Measurements from ENCODE around the gene SRGAP1. TPM values are rescaled to one million over a fixed set of nuclear protein-coding genes. Genes with fewer than 3 reads are reported as not detected.

Gene SRGAP1
- total RNA-seq, 1 donor from 2014 or later: 2.3 TPM

- Histone ChIP-seq H3K4me1 (no peaks in the 10 kb centered on the region), H3K27me3 (ENCODE audit: low read depth) (no peaks in the 10 kb centered on the region), H3K36me3 (peaks cover 5% of the 10 kb centered on the region), H3K27ac (replicated peaks) (no peak overlapping the region), H3K4me3 (no peak overlapping the region), H3K9me3 (replicated peaks) (peaks cover 16% of the 10 kb centered on the region)
- no peak for DNase-seq
- intact Hi-C loops (cut with micrococcal nuclease): no loop called here
- no peak for TF ChIP-seq CTCF (IDR thresholded peaks at IDR 0.05; ENCODE audit: borderline replicate concordance)
Observed at GRCh38 chr12:64053117-64053516, 208.6 kb downstream of the SRGAP1 start.

DNA sequence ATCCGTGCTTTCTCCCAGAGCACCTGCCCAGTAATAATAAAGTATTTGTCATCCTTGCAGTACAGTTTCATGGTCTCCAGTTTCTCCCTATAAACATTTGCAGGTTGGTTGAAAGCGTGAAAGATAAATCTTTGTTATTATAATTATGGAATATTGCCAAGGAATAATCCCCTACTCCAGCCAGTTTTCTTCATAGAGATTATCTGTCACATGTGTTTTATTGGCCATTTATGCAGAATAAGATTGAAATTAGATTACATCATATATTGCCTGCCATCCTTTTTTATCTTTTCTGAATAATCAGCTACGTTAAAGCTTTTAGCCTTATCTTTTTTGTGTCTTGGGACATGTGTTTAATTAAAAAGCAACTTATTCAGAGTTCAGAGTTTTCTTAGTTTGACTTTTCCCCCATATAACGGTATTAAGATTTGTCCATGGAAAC, 209.6 kb downstream of the SRGAP1 start:
- Histone ChIP-seq H3K4me1 (no peaks in the 10 kb centered on the region), H3K9me3 (replicated peaks) (peaks cover 13% of the 10 kb centered on the region), H3K4me3 (no peak overlapping the region), H3K36me3 (peaks cover 5% of the 10 kb centered on the region), H3K27ac (replicated peaks) (no peak overlapping the region), H3K27me3 (ENCODE audit: low read depth) (no peaks in the 10 kb centered on the region)
- TF ChIP-seq CTCF (IDR thresholded peaks at IDR 0.05; ENCODE audit: borderline replicate concordance): no peak
- DNase-seq: no peak
- intact Hi-C loops (cut with micrococcal nuclease): no loop called here

GRCh38 chr12:64056741-64057140, 212.2 kb downstream of the SRGAP1 start:
- Histone ChIP-seq H3K9me3 (replicated peaks) (no peaks in the 10 kb centered on the region), H3K27ac (replicated peaks) (no peak overlapping the region), H3K27me3 (ENCODE audit: low read depth) (no peaks in the 10 kb centered on the region), H3K4me1 (no peaks in the 10 kb centered on the region), H3K4me3 (no peak overlapping the region), H3K36me3 (peaks cover 5% of the 10 kb centered on the region)
- no peak for TF ChIP-seq CTCF (IDR thresholded peaks at IDR 0.05; ENCODE audit: borderline replicate concordance)
- intact Hi-C loops (cut with micrococcal nuclease): no loop called here
- no peak for DNase-seq

DNA sequence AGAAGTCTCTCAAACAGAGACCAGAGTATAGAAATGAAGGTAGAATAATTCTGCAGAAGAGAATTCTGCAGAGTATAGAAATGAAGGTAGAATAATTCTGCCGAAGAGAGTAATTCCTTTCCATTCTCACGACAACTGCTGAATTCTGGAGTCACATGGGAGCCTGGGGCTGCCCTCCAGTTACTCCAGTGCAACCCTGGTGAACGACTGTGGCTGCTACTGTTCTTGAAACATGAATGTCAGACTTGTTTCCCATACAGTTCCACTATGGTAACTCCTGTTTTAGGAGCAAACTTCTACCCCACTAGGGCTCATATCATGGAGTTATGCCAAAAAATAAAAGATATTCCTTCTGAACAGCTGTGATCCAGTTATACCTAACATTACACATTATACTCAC, 213.2 kb downstream of the SRGAP1 start:
- Histone ChIP-seq H3K4me1 (no peaks in the 10 kb centered on the region), H3K27me3 (ENCODE audit: low read depth) (no peaks in the 10 kb centered on the region), H3K27ac (replicated peaks) (no peak overlapping the region), H3K9me3 (replicated peaks) (no peaks in the 10 kb centered on the region), H3K36me3 (peaks cover 5% of the 10 kb centered on the region), H3K4me3 (no peak overlapping the region)
- no peak for DNase-seq
- no peak for TF ChIP-seq CTCF (IDR thresholded peaks at IDR 0.05; ENCODE audit: borderline replicate concordance)
- intact Hi-C loops (cut with micrococcal nuclease): no loop called here

- peaks cover 5% of the 10 kb centered on the region for H3K36me3 ChIP-seq
- H3K27me3 ChIP-seq (ENCODE audit: low read depth): no peaks in the 10 kb centered on the region
- no peaks in the 10 kb centered on the region for H3K4me1 ChIP-seq
- intact Hi-C loops (cut with micrococcal nuclease): no loop called here
- H3K27ac ChIP-seq (replicated peaks): no peak overlapping the region
- TF ChIP-seq CTCF (IDR thresholded peaks at IDR 0.05; ENCODE audit: borderline replicate concordance): no peak
- H3K9me3 ChIP-seq (replicated peaks): no peaks in the 10 kb centered on the region
- DNase-seq: no peak
- no peak overlapping the region for H3K4me3 ChIP-seq
Observed at GRCh38 chr12:64058541-64059265, 214.2 kb downstream of the SRGAP1 start.

Measured in left ventricle myocardium inferior (tissue), 1 donor.